Transverse colon (tissue), 4 donors: ENCODE data around the gene STARD13.

Experiments
- POLR2A ChIP-seq: fragments of 450-650 bp; IDR thresholded peaks from one replicate; pipeline ENCODE4 v1.6.1; 2016; ENCODE audit warnings: antibody characterized with exemption, mild to moderate bottlenecking, moderate library complexity
- POLR2AphosphoS5 ChIP-seq, 3 donors: sonication (generic); formaldehyde crosslinking; IDR thresholded peaks; one replicate each; pipeline ENCODE4 v1.6.1; 2016; ENCODE audit warnings: antibody characterized with exemption in 3 of 3
- TF ChIP-seq, protein P1 (sequence below), 5 experiments: fragments of 200-600 bp in 3 of 5; fragments of 450-650 bp in 2 of 5; sonication (generic) in 3 of 5; IDR thresholded peaks; 1 replicate in 2 of 5; 2 replicates in 3 of 5; pipeline ENCODE4 v1.5.1; 2016 to 2017; ENCODE audit warnings: antibody characterized with exemption in 5 of 5, inconsistent platforms in 3 of 5, mild to moderate bottlenecking in 2 of 5, moderate library complexity in 1 of 5

GRCh38 chr13:33089311-33089710, 196.2 kb downstream of the STARD13 start:
- TF ChIP-seq, protein P1, sequence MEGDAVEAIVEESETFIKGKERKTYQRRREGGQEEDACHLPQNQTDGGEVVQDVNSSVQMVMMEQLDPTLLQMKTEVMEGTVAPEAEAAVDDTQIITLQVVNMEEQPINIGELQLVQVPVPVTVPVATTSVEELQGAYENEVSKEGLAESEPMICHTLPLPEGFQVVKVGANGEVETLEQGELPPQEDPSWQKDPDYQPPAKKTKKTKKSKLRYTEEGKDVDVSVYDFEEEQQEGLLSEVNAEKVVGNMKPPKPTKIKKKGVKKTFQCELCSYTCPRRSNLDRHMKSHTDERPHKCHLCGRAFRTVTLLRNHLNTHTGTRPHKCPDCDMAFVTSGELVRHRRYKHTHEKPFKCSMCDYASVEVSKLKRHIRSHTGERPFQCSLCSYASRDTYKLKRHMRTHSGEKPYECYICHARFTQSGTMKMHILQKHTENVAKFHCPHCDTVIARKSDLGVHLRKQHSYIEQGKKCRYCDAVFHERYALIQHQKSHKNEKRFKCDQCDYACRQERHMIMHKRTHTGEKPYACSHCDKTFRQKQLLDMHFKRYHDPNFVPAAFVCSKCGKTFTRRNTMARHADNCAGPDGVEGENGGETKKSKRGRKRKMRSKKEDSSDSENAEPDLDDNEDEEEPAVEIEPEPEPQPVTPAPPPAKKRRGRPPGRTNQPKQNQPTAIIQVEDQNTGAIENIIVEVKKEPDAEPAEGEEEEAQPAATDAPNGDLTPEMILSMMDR (IDR thresholded peaks at IDR 0.05), result no peak
- no peak for TF ChIP-seq POLR2AphosphoS5 (IDR thresholded peaks at IDR 0.05)
- no peak for TF ChIP-seq POLR2A
